A549 (cell line): ENCODE data around the gene DPY19L1. TPM values are rescaled to one million over a fixed set of nuclear protein-coding genes. Genes with fewer than 3 reads are reported as not detected.
"Not testable (repeated sequence)": the region's sequence is repeated elsewhere in the genome, so short reads cannot be mapped to it uniquely, and the experiment has no call there.

Experiments
- ATAC-seq, 2 experiments: fragments of 200-7000 bp in 1 of 2; fragments of >200 bp in 1 of 2; cut with Nextera tagmentation in 1 of 2; cut with Tn5 transposase in 1 of 2; 3 replicates each; pipeline versions ENCODE4 v1.8.0 to v1.9.1; 2018 to 2020; ENCODE audit warnings: mild to moderate bottlenecking in 1 of 2, moderate library complexity in 1 of 2
- CTCF ChIA-PET: fragments of 300-600 bp; sonication (Branson Sonifier 250); formaldehyde crosslinking; extraction: SDS; loops from one replicate; lab custom pipeline; 2021; ENCODE audit warnings: antibody characterized with exemption, inconsistent platforms; lab: Yijun Ruan, JAX
- POLR2A ChIA-PET: fragments of 350-600 bp; formaldehyde crosslinking; extraction: SDS; loops from one replicate; lab custom pipeline; 2021; ENCODE audit warnings: antibody characterized with exemption, inconsistent platforms; lab: Yijun Ruan, JAX
- DNase-seq, 2 experiments: peaks; one replicate each; pipeline versions ENCODE4 v3.0.0 to v3.0.0-alpha.2; 2011 to 2016; ENCODE audit warnings: low read depth in 1 of 2, low spot score in 1 of 2
- FAIRE-seq: peaks from 2 replicates; lab custom pipeline; 2011; peaks lifted over from hg19 to GRCh38; lab: Jason Lieb, UNC
- H3K27ac ChIP-seq, 2 experiments: fragments of >200 bp; sonication (Bioruptor Twin); formaldehyde crosslinking; 3 replicates each; pipeline ENCODE4 v1.5.1; 2016 to 2017
- H3K4me1 ChIP-seq: fragments of >200 bp; sonication (Bioruptor Twin); formaldehyde crosslinking; 3 replicates; pipeline ENCODE4 v1.6.1; 2016
- H3K4me2 ChIP-seq: fragments of >200 bp; sonication (Bioruptor Twin); formaldehyde crosslinking; 3 replicates; pipeline ENCODE4 v1.6.1; 2016
- H3K4me3 ChIP-seq: fragments of >200 bp; sonication (Bioruptor Twin); formaldehyde crosslinking; 3 replicates; pipeline ENCODE4 v1.5.1; 2016
- H3K9me3 ChIP-seq: fragments of >200 bp; sonication (Bioruptor Twin); formaldehyde crosslinking; 3 replicates; pipeline ENCODE4 v1.6.1; 2016
- BCL3 ChIP-seq: fragments of >200 bp; sonication (Bioruptor Twin); formaldehyde crosslinking; IDR thresholded peaks from 3 replicates; pipeline ENCODE4 v1.6.1; 2016
- BHLHE40 ChIP-seq: IDR thresholded peaks from 2 replicates; pipeline ENCODE4 v1.6.1; 2012; ENCODE audit warnings: low read depth, low read length, inconsistent platforms
- CEBPB ChIP-seq, 2 experiments: fragments of >200 bp in 1 of 2; sonication (Bioruptor Twin) in 1 of 2; formaldehyde crosslinking in 1 of 2; IDR thresholded peaks; 2 replicates each; pipeline ENCODE4 v1.6.1; 2012 to 2016
- E2F6 ChIP-seq: IDR thresholded peaks from 2 replicates; pipeline ENCODE4 v1.6.1; 2012; ENCODE audit warnings: low read depth, borderline replicate concordance
- EHMT2 ChIP-seq: fragments of 200-600 bp; sonication (generic); IDR thresholded peaks from 2 replicates; pipeline ENCODE4 v1.6.1; 2016; ENCODE audit warnings: antibody characterized with exemption, low read depth, mild to moderate bottlenecking, moderate library complexity
- FOSL2 ChIP-seq, 2 experiments: fragments of 450-650 bp in 1 of 2; fragments of >200 bp in 1 of 2; sonication (Bioruptor Twin) in 1 of 2; formaldehyde crosslinking; IDR thresholded peaks; 2 replicates each; pipeline versions ENCODE4 v1.5.0 to v1.6.1; 2016 to 2020; ENCODE audit warnings: mild to moderate bottlenecking in 1 of 2, moderate library complexity in 1 of 2
- HEYL ChIP-seq: fragments of 250-450 bp; sonication (Bioruptor Pico); IDR thresholded peaks from 2 replicates; pipeline ENCODE4 v1.8.0; 2021; ENCODE audit warnings: mild to moderate bottlenecking, moderate library complexity
- HOXB13 ChIP-seq: fragments of 250-450 bp; sonication (Bioruptor Pico); IDR thresholded peaks from 2 replicates; pipeline ENCODE4 v1.5.0; 2020; ENCODE audit warnings: low read depth, mild to moderate bottlenecking, moderate library complexity
- HOXB5 ChIP-seq: fragments of 250-450 bp; sonication (Bioruptor Pico); IDR thresholded peaks from 2 replicates; pipeline ENCODE4 v1.5.0; 2020; ENCODE audit warnings: mild to moderate bottlenecking, moderate library complexity
- JUN ChIP-seq, 2 experiments: fragments of >200 bp; sonication (Bioruptor Twin); formaldehyde crosslinking; IDR thresholded peaks; 2 replicates in 1 of 2; 3 replicates in 1 of 2; pipeline ENCODE4 v1.6.1; 2016 to 2017
- MAFK ChIP-seq: fragments of 450-650 bp; IDR thresholded peaks from 2 replicates; pipeline ENCODE4 v1.6.1; 2014; ENCODE audit not compliant: partially characterized antibody
- MAX ChIP-seq: IDR thresholded peaks from 2 replicates; pipeline ENCODE4 v1.6.1; 2012
- MYC ChIP-seq: IDR thresholded peaks from 2 replicates; pipeline ENCODE4 v1.6.1; 2012; ENCODE audit warnings: mild to moderate bottlenecking, inconsistent platforms, low read length, improper control_type of control experiment, borderline replicate concordance
- NPAS2 ChIP-seq: fragments of 250-450 bp; sonication (Bioruptor Pico); IDR thresholded peaks from 2 replicates; pipeline ENCODE4 v1.8.0; 2022; ENCODE audit warnings: mild to moderate bottlenecking, moderate library complexity, borderline replicate concordance
- RCOR1 ChIP-seq: fragments of 150-350 bp; IDR thresholded peaks from 2 replicates; pipeline ENCODE4 v1.6.1; 2014; ENCODE audit warnings: antibody characterized with exemption, low read length, low read depth
- RNF2 ChIP-seq: fragments of 200-600 bp; sonication (generic); IDR thresholded peaks from 2 replicates; pipeline ENCODE4 v1.6.1; 2016; ENCODE audit warnings: low read depth, mild to moderate bottlenecking, antibody characterized with exemption, moderate library complexity, borderline replicate concordance
- TFCP2L1 ChIP-seq: fragments of 250-450 bp; sonication (Bioruptor Pico); IDR thresholded peaks from 2 replicates; pipeline ENCODE4 v1.5.0; 2021; ENCODE audit warnings: mild to moderate bottlenecking
- USF2 ChIP-seq: fragments of 450-650 bp; IDR thresholded peaks from 2 replicates; pipeline ENCODE4 v1.6.1; 2014; ENCODE audit warnings: antibody characterized with exemption
- WGBS: methylation state at CpG from one replicate; pipeline ENCODE4 v1.1.6; 2017; ENCODE audit errors: missing lambda C conversion rate; 5-methylcytosine and 5-hydroxymethylcytosine counted together
- polyA plus RNA-seq, 4 experiments: library from polyadenylated mRNA; depleted of rRNA in 3 of 4; stranded (reverse); fragments of >200 nt; fragmentation: RNase III in 1 of 4; extraction: RNeasy Plus Mini Kit Qiagen cat#74134 plus additional on column Dnase treatment in 1 of 4; gene quantifications; 2 replicates in 3 of 4; 3 replicates in 1 of 4; pipeline ENCODE4 v1.2.3, GENCODE V29; 2011 to 2017

Gene DPY19L1
- polyA plus RNA-seq, 2 of the 4 experiments (the other 2 are of a cell fraction), result 53.6 to 129 TPM

- TF ChIP-seq BCL3, result no peak
- no peak for TF ChIP-seq MAFK
These were observed 79.3 kb downstream of the DPY19L1 start (continued) for GRCh38 chr7:34958021-34958420.

- ChIA-PET POLR2A (no interaction called here), CTCF (no interaction called here)
- ATAC-seq, result no peak
- no peak for DNase-seq
- Histone ChIP-seq H3K9me3 (no peaks in the 10 kb centered on the region), H3K4me1 (peaks cover 7% of the 10 kb centered on the region; the same call in 2 of the 3 replicates), H3K4me3 (no peak overlapping the region), H3K27ac (no peak overlapping the region), H3K4me2 (no peak overlapping the region)
- TF ChIP-seq RCOR1, result no peak
- no peak for TF ChIP-seq HEYL (CRISPR knock-in tag)
- 92% methylated on average over 3 of the region's 3 CpGs for WGBS
- no peak for FAIRE-seq
These were observed 84.5 kb downstream of the DPY19L1 start for GRCh38 chr7:34952822-34953221.

- H3K9me3 ChIP-seq, result no peaks in the 10 kb centered on the region
- ATAC-seq (no peak), FAIRE-seq (no peak), DNase-seq (no peak)
- POLR2A ChIA-PET, result no interaction called here
- no peak overlapping the region for H3K27ac ChIP-seq
- TF ChIP-seq USF2 (no peak), MYC (no peak), CEBPB (IDR thresholded peaks at IDR 0.05) (no peak), HOXB13 (CRISPR knock-in tag) (no peak), RNF2 (no peak), NPAS2 (CRISPR knock-in tag) (no peak), JUN (IDR thresholded peaks at IDR 0.05) (no peak), FOSL2 (IDR thresholded peaks at IDR 0.05) (no peak), FOSL2 (CRISPR knock-in tag; IDR thresholded peaks at IDR 0.05) (no peak), HOXB5 (CRISPR knock-in tag) (no peak), BHLHE40 (no peak), BCL3 (no peak), MAX (no peak), TFCP2L1 (CRISPR knock-in tag) (no peak), EHMT2 (no peak), E2F6 (no peak)
- H3K4me3 ChIP-seq, result no peak overlapping the region
- H3K4me1 ChIP-seq, result peaks cover 7% of the 10 kb centered on the region; the same call in 2 of the 3 replicates
- CTCF ChIA-PET, result no interaction called here
- H3K4me2 ChIP-seq, result no peak overlapping the region
These were observed 87.9 kb downstream of the DPY19L1 start for GRCh38 chr7:34949361-34949760.

GRCh38 chr7:34947427-34947826, 89.9 kb downstream of the DPY19L1 start:
- CTCF ChIA-PET, result interaction anchor here (1.1 kb wide), 1 partner anchor 123 kb away, joined by 3 read pairs; no protein-coding TSS in a partner anchor
- ATAC-seq, H3K4me1 ChIP-seq, H3K27ac ChIP-seq, H3K9me3 ChIP-seq, H3K4me3 ChIP-seq, DNase-seq, H3K4me2 ChIP-seq, POLR2A ChIA-PET, FAIRE-seq: not testable (repeated sequence)
- 64% methylated on average over 2 of the region's 2 CpGs for WGBS
